Neural crest cell (in vitro differentiated cells): ENCODE data around the gene PLA2G6. TPM values are rescaled to one million over a fixed set of nuclear protein-coding genes. Genes with fewer than 3 reads are reported as not detected.
A peak's percentile ranks its signal among the peaks of the same experiment; 100 is the strongest.
"Not testable (repeated sequence)": the region's sequence is repeated elsewhere in the genome, so short reads cannot be mapped to it uniquely, and the experiment has no call there.

Experiments
- DNase-seq: peaks from one replicate; pipeline ENCODE4 v3.0.0; 2021; ENCODE audit warnings: low read depth, mixed read lengths, low spot score
- H3K27ac Mint-ChIP-seq: one replicate; pipeline ENCODE4 v1.8.0; 2021; ENCODE audit warnings: mild to moderate bottlenecking, mixed read lengths; ENCODE audit not compliant: unreplicated experiment
- H3K27me3 Mint-ChIP-seq: 2 replicates; pipeline ENCODE4 v1.8.0; 2021; ENCODE audit warnings: low read depth, mild to moderate bottlenecking, mixed read lengths
- H3K36me3 Mint-ChIP-seq: 2 replicates; pipeline ENCODE4 v1.8.0; 2021; ENCODE audit warnings: low read depth, mild to moderate bottlenecking, mixed read lengths
- H3K4me1 Mint-ChIP-seq: 2 replicates; pipeline ENCODE4 v1.8.0; 2021; ENCODE audit warnings: mixed read lengths
- H3K4me3 Mint-ChIP-seq: one replicate; pipeline ENCODE4 v1.8.0; 2021; ENCODE audit warnings: mild to moderate bottlenecking, mixed read lengths
- H3K9me3 Mint-ChIP-seq: 2 replicates; pipeline ENCODE4 v1.8.0; 2021; ENCODE audit warnings: mixed read lengths
- total RNA-seq: library from RNA; stranded (reverse); gene quantifications from 2 replicates; pipeline ENCODE4 v1.2.1, GENCODE V29; 2021
- TF ChIP-seq, protein P1 (sequence below): fragments of 200-600 bp; sonication (generic); conservative IDR thresholded peaks from 2 replicates; pipeline ENCODE4 v1.5.0; 2021; ENCODE audit warnings: antibody characterized with exemption, mild to moderate bottlenecking

Gene PLA2G6
- total RNA-seq, 1 donor from 2014 or later: 11.0 TPM

DNA sequence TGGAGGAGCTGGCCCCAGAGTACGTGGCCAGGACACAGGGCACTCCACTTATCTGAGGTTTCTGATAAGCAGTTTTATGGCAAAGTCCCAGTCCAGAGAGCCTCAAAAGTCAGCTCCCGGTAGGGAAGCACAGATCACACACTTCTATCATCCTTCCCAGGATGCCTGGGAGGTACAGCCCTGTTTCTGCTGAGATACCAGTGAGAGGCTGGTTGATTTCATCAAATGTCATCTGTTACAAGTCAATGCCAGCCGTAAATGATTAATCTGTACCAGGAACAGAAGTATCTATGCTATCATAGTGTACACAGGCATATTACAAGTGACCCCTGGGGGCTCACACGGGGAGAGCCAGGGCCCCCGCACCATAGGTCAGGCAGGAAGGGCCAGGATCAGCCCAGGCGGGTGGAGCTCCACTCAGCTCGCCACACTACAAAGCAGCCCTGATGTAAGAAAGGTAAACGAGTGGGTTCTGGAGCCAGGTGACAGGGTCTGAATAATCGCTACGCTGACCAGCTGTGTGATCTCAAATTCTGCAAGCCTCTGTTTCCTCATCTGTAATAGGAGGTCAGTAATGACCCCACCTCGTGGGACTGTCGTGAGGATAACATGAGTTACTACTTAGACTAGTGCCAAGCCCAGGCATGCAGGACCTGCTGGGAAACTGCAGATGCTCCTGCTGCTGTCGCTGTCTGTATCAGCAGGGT lies 17.6 kb downstream of the PLA2G6 start:
- no peak for DNase-seq
- Mint-ChIP-seq H3K27ac (peak overlapping the region; percentile 62), H3K9me3 (peaks cover 3% of the 10 kb centered on the region), H3K4me1 (peaks cover 4% of the 10 kb centered on the region), H3K4me3 (no peak overlapping the region), H3K36me3 (peaks cover 5% of the 10 kb centered on the region), H3K27me3 (no peaks in the 10 kb centered on the region)
- TF ChIP-seq, protein P1, sequence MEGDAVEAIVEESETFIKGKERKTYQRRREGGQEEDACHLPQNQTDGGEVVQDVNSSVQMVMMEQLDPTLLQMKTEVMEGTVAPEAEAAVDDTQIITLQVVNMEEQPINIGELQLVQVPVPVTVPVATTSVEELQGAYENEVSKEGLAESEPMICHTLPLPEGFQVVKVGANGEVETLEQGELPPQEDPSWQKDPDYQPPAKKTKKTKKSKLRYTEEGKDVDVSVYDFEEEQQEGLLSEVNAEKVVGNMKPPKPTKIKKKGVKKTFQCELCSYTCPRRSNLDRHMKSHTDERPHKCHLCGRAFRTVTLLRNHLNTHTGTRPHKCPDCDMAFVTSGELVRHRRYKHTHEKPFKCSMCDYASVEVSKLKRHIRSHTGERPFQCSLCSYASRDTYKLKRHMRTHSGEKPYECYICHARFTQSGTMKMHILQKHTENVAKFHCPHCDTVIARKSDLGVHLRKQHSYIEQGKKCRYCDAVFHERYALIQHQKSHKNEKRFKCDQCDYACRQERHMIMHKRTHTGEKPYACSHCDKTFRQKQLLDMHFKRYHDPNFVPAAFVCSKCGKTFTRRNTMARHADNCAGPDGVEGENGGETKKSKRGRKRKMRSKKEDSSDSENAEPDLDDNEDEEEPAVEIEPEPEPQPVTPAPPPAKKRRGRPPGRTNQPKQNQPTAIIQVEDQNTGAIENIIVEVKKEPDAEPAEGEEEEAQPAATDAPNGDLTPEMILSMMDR: no peak

GRCh38 chr22:38162881-38163843 lies 18.5 kb downstream of the PLA2G6 start:
- H3K9me3 Mint-ChIP-seq: peaks cover 3% of the 10 kb centered on the region
- DNase-seq: no peak
- peaks cover 4% of the 10 kb centered on the region for H3K4me1 Mint-ChIP-seq
- H3K36me3 Mint-ChIP-seq: peaks cover 5% of the 10 kb centered on the region
- TF ChIP-seq, protein P1: no peak
- no peak overlapping the region for H3K4me3 Mint-ChIP-seq
- H3K27ac Mint-ChIP-seq: peak overlapping the region; percentile 62
- no peaks in the 10 kb centered on the region for H3K27me3 Mint-ChIP-seq

GRCh38 chr22:38155703-38156102 lies 25.9 kb downstream of the PLA2G6 start:
- no peaks in the 10 kb centered on the region for H3K27me3 Mint-ChIP-seq
- H3K4me1 Mint-ChIP-seq: no peaks in the 10 kb centered on the region
- TF ChIP-seq, protein P1: no peak
- no peak overlapping the region for H3K4me3 Mint-ChIP-seq
- no peaks in the 10 kb centered on the region for H3K9me3 Mint-ChIP-seq
- DNase-seq: no peak
- H3K27ac Mint-ChIP-seq: no peak overlapping the region
- no peaks in the 10 kb centered on the region for H3K36me3 Mint-ChIP-seq

- not testable (repeated sequence) for H3K27ac Mint-ChIP-seq, H3K4me1 Mint-ChIP-seq, H3K9me3 Mint-ChIP-seq, H3K36me3 Mint-ChIP-seq, DNase-seq, H3K4me3 Mint-ChIP-seq, H3K27me3 Mint-ChIP-seq
Measured at GRCh38 chr22:38154563-38154915, 27.1 kb downstream of the PLA2G6 start.

- no peak overlapping the region for H3K4me3 Mint-ChIP-seq
- no peaks in the 10 kb centered on the region for H3K9me3 Mint-ChIP-seq
- H3K4me1 Mint-ChIP-seq: no peaks in the 10 kb centered on the region
- TF ChIP-seq, protein P1: peak; percentile 26
- H3K27ac Mint-ChIP-seq: no peak overlapping the region
- no peak for DNase-seq
- H3K27me3 Mint-ChIP-seq: no peaks in the 10 kb centered on the region
- no peaks in the 10 kb centered on the region for H3K36me3 Mint-ChIP-seq
Measured at GRCh38 chr22:38153821-38154562, 27.6 kb downstream of the PLA2G6 start.
